HEK293 (cell line): ENCODE data around the gene ADGRB3.

Source experiments
- CTCF ChIA-PET: fragments of 350-600 bp; formaldehyde crosslinking; extraction: SDS; loops from one replicate; lab custom pipeline; 2021; ENCODE audit warnings: antibody characterized with exemption; lab: Yijun Ruan, JAX
- POLR2A ChIA-PET: fragments of 300-600 bp; formaldehyde crosslinking; extraction: SDS; loops from one replicate; lab custom pipeline; 2020; ENCODE audit warnings: antibody characterized with exemption, inconsistent platforms; lab: Yijun Ruan, JAX
- H3K27ac ChIP-seq: fragments of 200-500 bp; sonication (Bioruptor generic); 2 replicates; pipeline ENCODE4 v1.5.1; 2014; ENCODE audit warnings: low read depth, low read length, control low read depth, inconsistent platforms; ENCODE audit errors: extremely low read depth
- H3K36me3 ChIP-seq, 2 experiments: fragments of 200-500 bp in 1 of 2; sonication (Bioruptor generic) in 1 of 2; 1 replicate in 1 of 2; 2 replicates in 1 of 2; pipeline ENCODE4 v1.5.1; 2014 to 2017; ENCODE audit warnings: inconsistent platforms in 2 of 2, low read length in 2 of 2; ENCODE audit not compliant: control insufficient read depth in 2 of 2, insufficient read depth in 1 of 2
- H3K4me1 ChIP-seq: fragments of 200-500 bp; sonication (Bioruptor generic); 2 replicates; pipeline ENCODE4 v1.5.1; 2014; ENCODE audit warnings: mild to moderate bottlenecking, low read length, inconsistent platforms; ENCODE audit not compliant: control insufficient read depth, insufficient read depth
- H3K4me3 ChIP-seq: 2 replicates; pipeline ENCODE4 v1.5.1; 2011; ENCODE audit warnings: low read depth, mild to moderate bottlenecking, control low read depth, low read length, moderate library complexity
- H3K9me3 ChIP-seq: fragments of 200-500 bp; sonication (Bioruptor generic); 2 replicates; pipeline ENCODE4 v1.5.1; 2014; ENCODE audit warnings: low read depth, low read length, inconsistent platforms; ENCODE audit not compliant: control insufficient read depth, insufficient read depth
- ELK4 ChIP-seq: IDR thresholded peaks from 2 replicates; pipeline ENCODE4 v1.6.1; 2011; ENCODE audit warnings: mild to moderate bottlenecking, low read depth, low read length, borderline replicate concordance
- GLI4 ChIP-seq: fragments of 450-650 bp; formaldehyde crosslinking; IDR thresholded peaks from 2 replicates; pipeline ENCODE4 v1.5.1; 2016; ENCODE audit warnings: missing biosample characterization, missing genetic modification characterization
- HOXC10 ChIP-seq: sonication (generic); formaldehyde crosslinking; IDR thresholded peaks from 2 replicates; pipeline ENCODE4 v1.8.1; 2023; ENCODE audit warnings: mild to moderate bottlenecking, missing genetic modification reagents
- KLF16 ChIP-seq: fragments of 450-650 bp; formaldehyde crosslinking; IDR thresholded peaks from 2 replicates; pipeline ENCODE4 v1.5.1; 2017; ENCODE audit warnings: missing biosample characterization, missing genetic modification characterization
- KLF9 ChIP-seq: fragments of 450-650 bp; formaldehyde crosslinking; IDR thresholded peaks from 2 replicates; pipeline ENCODE4 v1.5.1; 2016; ENCODE audit warnings: missing biosample characterization, missing genetic modification characterization, low read depth
- MEIS1 ChIP-seq: sonication (generic); formaldehyde crosslinking; IDR thresholded peaks from 2 replicates; pipeline ENCODE4 v1.8.1; 2022; ENCODE audit warnings: missing genetic modification reagents, mild to moderate bottlenecking, borderline replicate concordance
- OVOL3 ChIP-seq: fragments of 450-650 bp; formaldehyde crosslinking; IDR thresholded peaks from 2 replicates; pipeline ENCODE4 v1.5.1; 2016; ENCODE audit warnings: missing biosample characterization, missing genetic modification characterization
- REPIN1 ChIP-seq: fragments of 450-650 bp; formaldehyde crosslinking; IDR thresholded peaks from 2 replicates; pipeline ENCODE4 v1.5.1; 2017; ENCODE audit warnings: missing biosample characterization, missing genetic modification characterization, low read depth
- SP2 ChIP-seq: fragments of 450-650 bp; formaldehyde crosslinking; IDR thresholded peaks from 2 replicates; pipeline ENCODE4 v1.5.1; 2016; ENCODE audit warnings: missing biosample characterization, missing genetic modification characterization
- ZBTB11 ChIP-seq: fragments of 450-650 bp; formaldehyde crosslinking; conservative IDR thresholded peaks from 2 replicates; pipeline ENCODE4 v1.5.1; 2016; ENCODE audit warnings: low read depth, missing biosample characterization, missing genetic modification characterization
- ZNF112 ChIP-seq: fragments of 450-650 bp; formaldehyde crosslinking; IDR thresholded peaks from 2 replicates; pipeline ENCODE4 v1.5.0; 2017; ENCODE audit warnings: missing biosample characterization, missing genetic modification characterization
- ZNF169 ChIP-seq: fragments of 450-650 bp; formaldehyde crosslinking; IDR thresholded peaks from 2 replicates; pipeline ENCODE4 v1.5.1; 2016; ENCODE audit warnings: missing biosample characterization, missing genetic modification characterization
- ZNF221 ChIP-seq: fragments of 450-650 bp; formaldehyde crosslinking; IDR thresholded peaks from 2 replicates; pipeline ENCODE4 v1.5.1; 2017; ENCODE audit warnings: missing biosample characterization, missing genetic modification characterization, borderline replicate concordance
- ZNF239 ChIP-seq: fragments of 450-650 bp; formaldehyde crosslinking; IDR thresholded peaks from 2 replicates; pipeline ENCODE4 v1.5.1; 2016; ENCODE audit warnings: missing biosample characterization, missing genetic modification characterization
- ZNF248 ChIP-seq: fragments of 450-650 bp; formaldehyde crosslinking; IDR thresholded peaks from 2 replicates; pipeline ENCODE4 v1.5.1; 2017; ENCODE audit warnings: missing biosample characterization, missing genetic modification characterization
- ZNF280C ChIP-seq: fragments of 450-650 bp; formaldehyde crosslinking; IDR thresholded peaks from 2 replicates; pipeline ENCODE4 v1.5.1; 2016; ENCODE audit warnings: missing biosample characterization, missing genetic modification characterization
- ZNF302 ChIP-seq: fragments of 450-650 bp; formaldehyde crosslinking; IDR thresholded peaks from 2 replicates; pipeline ENCODE4 v1.5.1; 2016; ENCODE audit warnings: missing biosample characterization, missing genetic modification characterization, low read depth
- ZNF311 ChIP-seq: fragments of 450-650 bp; formaldehyde crosslinking; IDR thresholded peaks from 2 replicates; pipeline ENCODE4 v1.5.1; 2017; ENCODE audit warnings: missing biosample characterization, missing genetic modification characterization, borderline replicate concordance
- ZNF521 ChIP-seq: fragments of 450-650 bp; formaldehyde crosslinking; IDR thresholded peaks from 2 replicates; pipeline ENCODE4 v1.5.1; 2017; ENCODE audit warnings: missing biosample characterization, mild to moderate bottlenecking, missing genetic modification characterization
- ZNF548 ChIP-seq: fragments of 450-650 bp; formaldehyde crosslinking; IDR thresholded peaks from 2 replicates; pipeline ENCODE4 v1.5.1; 2016; ENCODE audit warnings: missing biosample characterization, missing genetic modification characterization
- ZNF571 ChIP-seq: fragments of 450-650 bp; formaldehyde crosslinking; IDR thresholded peaks from 2 replicates; pipeline ENCODE4 v1.5.0; 2017; ENCODE audit warnings: missing biosample characterization, missing genetic modification characterization
- ZNF645 ChIP-seq: fragments of 450-650 bp; formaldehyde crosslinking; IDR thresholded peaks from 2 replicates; pipeline ENCODE4; 2016; ENCODE audit warnings: missing biosample characterization, missing genetic modification characterization
- ZNF658 ChIP-seq: fragments of 450-650 bp; formaldehyde crosslinking; IDR thresholded peaks from 2 replicates; pipeline ENCODE4; 2016; ENCODE audit warnings: missing biosample characterization, missing genetic modification characterization
- ZNF677 ChIP-seq: fragments of 450-650 bp; IDR thresholded peaks from 2 replicates; pipeline ENCODE4 v1.5.0; 2018; ENCODE audit warnings: missing biosample characterization, mild to moderate bottlenecking, missing genetic modification characterization, moderate library complexity
- ZNF704 ChIP-seq: fragments of 450-650 bp; formaldehyde crosslinking; IDR thresholded peaks from 2 replicates; pipeline ENCODE4 v1.5.1; 2016; ENCODE audit warnings: missing biosample characterization, missing genetic modification characterization
- ZNF747 ChIP-seq: fragments of 450-650 bp; formaldehyde crosslinking; IDR thresholded peaks from 2 replicates; pipeline ENCODE4 v1.5.1; 2016; ENCODE audit warnings: missing biosample characterization, missing genetic modification characterization

The ADGRB3 gene

GRCh38 chr6:68719761-68720160 is 84.7 kb downstream of the ADGRB3 start:
- Histone ChIP-seq H3K9me3 (no peaks in the 10 kb centered on the region), H3K4me1 (no peaks in the 10 kb centered on the region), H3K36me3 (no peaks in the 10 kb centered on the region), H3K4me3 (no peak overlapping the region)
- CTCF ChIA-PET: no interaction called here
- POLR2A ChIA-PET: no interaction called here
- TF ChIP-seq ZNF521 (tag by site-specific recombination): no peak
- TF ChIP-seq ZNF311 (tag by site-specific recombination): no peak
- TF ChIP-seq ZNF239: no peak
- no peak for TF ChIP-seq MEIS1 (CRISPR knock-in tag)
- no peak for TF ChIP-seq ZNF658 (tag by site-specific recombination)
- no peak for TF ChIP-seq KLF9 (tag by site-specific recombination)
- TF ChIP-seq ZNF645: no peak
- TF ChIP-seq SP2: no peak
- TF ChIP-seq, all 188 proteins: peak for 0
- no peak overlapping the region for H3K27ac ChIP-seq

GRCh38 chr6:68722891-68723527 is 87.9 kb downstream of the ADGRB3 start:
- no peaks in the 10 kb centered on the region for H3K36me3 ChIP-seq
- no peaks in the 10 kb centered on the region for H3K9me3 ChIP-seq
- ChIA-PET CTCF (interaction anchor here (0.6 kb wide), 2 partner anchors 683 to 1647 kb away, joined by 3 read pairs; no protein-coding TSS in a partner anchor), POLR2A (no interaction called here)
- H3K4me1 ChIP-seq: no peaks in the 10 kb centered on the region
- no peak overlapping the region for H3K27ac ChIP-seq
- no peak overlapping the region for H3K4me3 ChIP-seq
- no peak for TF ChIP-seq ZNF280C (tag by site-specific recombination)
- no peak for TF ChIP-seq REPIN1
- no peak for TF ChIP-seq OVOL3
- no peak for TF ChIP-seq KLF9 (tag by site-specific recombination)
- TF ChIP-seq ZNF248: no peak
- TF ChIP-seq ZNF221 (tag by site-specific recombination): no peak
- TF ChIP-seq ZNF169 (tag by site-specific recombination): no peak
- TF ChIP-seq ZNF548 (tag by site-specific recombination): no peak
- TF ChIP-seq KLF16 (tag by site-specific recombination): no peak
- no peak for TF ChIP-seq ZBTB11
- no peak for TF ChIP-seq GLI4 (tag by site-specific recombination)
- TF ChIP-seq ELK4: no peak
- no peak for TF ChIP-seq ZNF747 (tag by site-specific recombination)
- no peak for TF ChIP-seq ZNF302
- TF ChIP-seq ZNF571: no peak
- no peak for TF ChIP-seq ZNF677
- TF ChIP-seq ZNF112 (tag by site-specific recombination): no peak
- TF ChIP-seq HOXC10 (CRISPR knock-in tag): no peak
- no peak for TF ChIP-seq ZNF704 (tag by site-specific recombination)
